ENCODE measurements around the gene DRC7.
"Not testable (repeated sequence)": the region's sequence is repeated elsewhere in the genome, so short reads cannot be mapped to it uniquely, and the experiment has no call there.

The DRC7 gene

DNA sequence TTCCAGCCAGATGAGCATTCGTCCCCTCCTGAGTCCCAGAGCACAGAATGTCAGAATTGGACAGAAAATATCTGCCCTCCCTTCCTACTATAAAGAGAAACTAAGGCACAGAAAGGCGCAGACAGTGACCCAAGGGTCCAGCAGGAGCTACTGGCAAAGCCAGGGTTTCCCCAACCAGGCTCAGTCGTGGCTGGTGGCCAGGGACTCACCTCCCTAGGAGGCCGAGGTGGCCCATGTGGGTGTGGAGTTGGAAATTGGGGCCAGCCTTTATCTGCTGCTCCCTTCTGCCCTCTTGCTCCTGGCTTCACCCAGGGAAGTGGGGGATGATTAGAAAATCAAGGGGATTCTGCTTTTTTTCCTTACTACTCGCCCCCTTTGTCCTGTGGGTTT, 1.1 kb downstream of the DRC7 start:
- DNase-seq: no peak

DNA sequence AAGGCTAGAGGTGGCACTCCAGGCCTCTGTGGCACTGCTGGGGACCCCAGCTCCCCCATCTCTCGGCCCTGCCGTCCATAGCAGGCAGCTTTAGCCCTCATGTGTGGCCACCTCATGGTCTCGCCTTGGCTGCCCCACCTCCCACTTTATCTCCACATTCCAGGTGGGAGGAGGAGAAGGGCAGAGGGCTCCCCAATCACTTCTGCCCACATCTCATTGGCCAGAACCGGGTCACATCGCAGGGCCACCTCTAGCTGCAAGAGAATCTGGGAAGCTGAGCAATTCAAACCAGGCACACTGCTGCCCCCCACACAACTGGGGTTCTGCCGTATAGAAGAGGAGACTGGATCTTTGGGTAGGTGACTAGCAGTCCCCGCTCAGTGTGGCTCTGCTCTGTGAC, 1.6 kb downstream of the DRC7 start:
- DNase-seq: no peak

DNA sequence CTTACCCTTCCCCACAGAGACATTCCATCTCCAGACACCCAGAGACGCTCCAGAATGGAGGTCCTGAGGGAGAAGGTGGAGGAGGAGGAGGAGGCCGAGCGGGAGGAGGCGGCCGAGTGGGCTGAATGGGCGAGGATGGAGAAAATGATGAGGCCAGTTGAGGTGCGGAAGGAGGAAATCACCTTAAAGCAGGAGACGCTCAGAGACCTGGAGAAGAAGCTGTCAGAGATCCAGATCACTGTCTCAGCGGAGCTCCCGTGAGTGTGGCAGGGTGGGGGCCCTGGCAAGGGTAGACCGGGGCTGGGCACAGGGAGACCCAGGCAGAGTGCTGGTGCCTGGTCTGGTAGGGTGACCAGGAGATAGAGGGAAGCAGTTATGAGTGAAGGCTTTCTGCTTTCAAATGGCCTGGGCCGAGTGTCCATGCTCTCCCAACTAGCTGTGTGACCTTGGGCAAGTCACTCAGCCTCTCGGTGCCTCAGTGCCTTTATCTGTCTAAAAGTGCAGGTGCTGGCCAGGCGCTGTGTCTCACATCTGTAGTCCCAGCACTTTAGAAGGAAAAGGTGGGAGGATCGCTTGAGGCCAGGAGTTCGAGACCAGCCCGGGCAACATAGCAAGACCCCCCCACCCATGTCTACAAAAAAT, 3.4 kb downstream of the DRC7 start:
- DNase-seq: no peak

DNA sequence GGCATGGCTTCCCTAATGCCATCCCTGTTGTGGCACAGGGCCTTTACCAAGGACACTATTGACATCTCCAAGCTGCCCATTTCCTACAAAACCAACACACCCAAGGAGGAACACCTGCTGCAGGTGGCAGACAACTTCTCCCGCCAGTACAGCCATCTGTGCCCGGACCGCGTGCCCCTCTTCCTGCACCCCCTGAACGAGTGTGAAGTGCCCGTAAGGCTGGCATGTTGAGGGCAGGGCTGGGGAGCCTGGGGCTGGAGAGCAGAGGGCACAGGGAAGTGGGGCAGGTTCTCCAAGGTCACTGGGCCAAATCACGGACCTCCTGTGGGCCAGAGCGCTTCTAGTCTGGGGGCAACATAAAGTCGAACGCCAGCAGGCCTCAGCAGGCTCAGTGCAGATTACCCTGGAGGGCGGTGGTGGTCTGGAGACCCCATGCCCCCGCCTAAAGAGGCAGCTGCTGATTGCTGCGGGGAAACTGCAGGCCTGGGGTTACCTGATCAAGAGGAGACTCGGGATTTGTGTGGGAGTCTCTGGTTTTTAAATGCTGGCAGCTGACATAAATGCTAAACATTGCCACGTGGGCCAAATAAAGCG, 4.3 kb downstream of the DRC7 start:
- DNase-seq: no peak

DNA sequence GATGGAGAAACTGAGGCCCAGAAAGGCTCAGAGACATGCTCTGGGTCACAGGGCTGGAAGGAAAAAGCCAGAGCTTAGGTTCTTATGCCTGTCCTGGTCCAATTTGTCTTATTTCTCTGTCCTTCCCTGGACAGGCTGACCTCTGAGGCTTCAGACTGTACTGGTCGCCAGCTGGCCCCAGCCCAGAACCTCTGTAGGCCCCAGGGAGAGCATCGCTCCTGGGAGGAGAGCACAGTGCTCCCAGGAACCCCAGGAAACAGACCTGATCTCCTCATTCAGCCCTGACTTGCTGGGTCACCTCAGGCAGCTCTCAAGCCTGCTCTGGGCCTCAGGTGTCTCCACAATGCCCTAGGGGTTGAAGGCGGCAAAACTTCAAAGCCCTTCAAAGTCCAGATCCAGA, 4.9 kb downstream of the DRC7 start:
- no peak for DNase-seq

DNA sequence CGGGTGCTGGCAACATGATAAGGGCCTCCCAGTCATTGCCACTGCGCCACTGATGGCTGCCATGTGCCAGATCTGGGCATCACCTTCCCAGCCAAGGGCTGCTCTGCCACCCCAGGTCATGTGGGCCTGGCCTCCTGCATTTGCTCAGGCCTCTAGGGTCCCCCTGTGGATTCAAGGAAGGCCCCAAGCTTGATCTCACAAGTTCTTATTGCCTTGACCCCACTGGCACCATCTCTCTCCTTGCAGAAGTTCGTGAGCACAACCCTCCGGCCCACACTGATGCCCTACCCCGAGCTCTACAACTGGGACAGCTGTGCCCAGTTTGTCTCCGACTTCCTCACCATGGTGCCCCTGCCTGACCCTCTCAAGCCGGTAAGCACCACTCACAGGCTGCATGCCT, 5.3 kb downstream of the DRC7 start:
- DNase-seq: no peak

DNA sequence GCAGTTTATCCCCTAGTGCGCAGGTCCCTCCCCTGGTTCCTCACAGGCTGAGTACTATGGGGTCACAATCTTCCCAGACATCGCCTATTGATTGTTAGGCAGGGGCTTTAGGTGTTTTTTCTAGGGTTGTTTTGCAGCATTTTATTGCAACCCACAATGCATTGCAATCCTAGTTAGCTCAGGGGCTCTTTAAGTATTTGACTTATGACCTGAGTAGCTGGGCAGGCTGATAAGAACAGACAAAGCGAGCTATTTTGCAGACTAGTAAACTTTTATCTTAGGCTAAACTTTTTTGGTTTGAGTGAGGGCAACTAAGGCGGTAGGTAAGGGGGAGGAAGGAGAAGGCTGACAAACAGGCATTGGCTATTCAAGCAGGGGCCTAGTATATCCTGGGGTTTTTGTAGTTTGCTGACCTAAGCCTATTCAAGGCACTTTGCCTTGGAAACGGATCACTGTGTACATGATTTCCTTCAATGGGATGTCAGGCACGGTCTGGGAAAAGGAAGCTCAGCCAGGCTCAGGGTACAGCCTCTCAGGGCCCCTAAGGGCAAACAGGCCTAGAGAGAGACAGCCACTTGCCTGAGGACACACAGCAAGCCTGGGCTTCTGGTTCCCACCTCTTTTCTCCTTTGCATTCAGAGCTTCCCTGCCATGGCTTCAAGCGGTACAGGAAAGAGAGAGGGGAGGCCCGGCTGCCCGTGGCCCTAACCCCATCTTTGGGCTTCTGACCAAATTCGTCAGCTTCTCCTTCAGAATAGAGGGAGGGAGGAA, 6.4 kb downstream of the DRC7 start:
- no peak for DNase-seq

DNA sequence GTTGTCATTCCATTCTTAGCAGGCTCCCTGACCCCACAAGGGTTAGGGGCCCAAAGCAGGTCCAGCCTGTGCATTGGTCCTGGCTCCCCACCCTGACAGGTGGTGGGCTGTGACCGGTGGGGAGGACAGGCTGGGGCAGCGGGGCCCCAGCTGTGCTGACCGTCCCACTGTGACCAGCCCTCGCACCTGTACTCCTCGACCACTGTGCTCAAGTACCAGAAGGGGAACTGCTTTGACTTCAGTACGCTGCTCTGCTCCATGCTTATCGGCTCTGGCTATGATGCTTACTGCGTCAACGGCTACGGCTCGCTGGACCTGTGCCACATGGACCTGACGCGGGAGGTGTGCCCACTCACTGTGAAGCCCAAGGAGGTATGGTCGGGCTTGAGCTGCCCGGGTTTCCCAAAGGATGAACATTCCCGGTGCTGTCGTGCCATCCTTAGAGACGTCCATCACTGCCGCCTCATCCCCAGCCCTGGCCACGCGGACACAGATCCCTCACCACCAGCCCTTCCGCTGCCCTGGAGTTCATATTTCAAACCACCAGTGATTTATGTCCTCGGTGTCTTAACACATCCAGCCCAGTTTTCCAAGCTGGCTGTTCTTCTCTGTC, 7.3 kb downstream of the DRC7 start:
- DNase-seq: no peak

DNA sequence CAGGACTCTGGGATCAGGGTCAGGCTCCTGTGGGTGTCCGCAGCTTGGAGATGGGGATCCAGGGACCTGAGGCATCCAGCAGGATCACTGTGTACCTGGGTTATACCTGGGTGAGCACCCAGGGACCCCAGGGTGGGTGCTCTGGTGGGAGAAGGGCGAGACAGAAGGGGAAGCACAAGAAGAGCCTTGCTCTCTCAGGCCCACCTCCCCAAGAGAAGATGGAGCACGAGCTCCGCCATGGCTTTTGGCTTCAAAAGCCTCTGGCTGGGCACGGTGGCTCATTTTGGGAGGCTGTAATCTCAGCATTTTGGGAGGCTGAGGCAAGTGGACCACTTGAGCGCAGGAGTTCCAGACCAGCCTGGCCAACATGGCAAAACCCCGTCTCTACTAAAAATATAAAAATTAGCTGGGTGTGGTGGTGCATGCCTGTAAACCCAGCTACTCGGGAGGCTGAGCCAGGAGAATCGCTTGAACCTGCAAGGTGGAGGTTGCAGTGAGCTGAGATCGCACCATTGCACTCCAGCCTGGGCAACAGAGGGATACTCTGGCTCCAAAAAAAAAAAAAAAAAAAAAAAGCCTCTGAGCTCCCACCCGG, 8.9 kb downstream of the DRC7 start:
- no peak for DNase-seq

DNA sequence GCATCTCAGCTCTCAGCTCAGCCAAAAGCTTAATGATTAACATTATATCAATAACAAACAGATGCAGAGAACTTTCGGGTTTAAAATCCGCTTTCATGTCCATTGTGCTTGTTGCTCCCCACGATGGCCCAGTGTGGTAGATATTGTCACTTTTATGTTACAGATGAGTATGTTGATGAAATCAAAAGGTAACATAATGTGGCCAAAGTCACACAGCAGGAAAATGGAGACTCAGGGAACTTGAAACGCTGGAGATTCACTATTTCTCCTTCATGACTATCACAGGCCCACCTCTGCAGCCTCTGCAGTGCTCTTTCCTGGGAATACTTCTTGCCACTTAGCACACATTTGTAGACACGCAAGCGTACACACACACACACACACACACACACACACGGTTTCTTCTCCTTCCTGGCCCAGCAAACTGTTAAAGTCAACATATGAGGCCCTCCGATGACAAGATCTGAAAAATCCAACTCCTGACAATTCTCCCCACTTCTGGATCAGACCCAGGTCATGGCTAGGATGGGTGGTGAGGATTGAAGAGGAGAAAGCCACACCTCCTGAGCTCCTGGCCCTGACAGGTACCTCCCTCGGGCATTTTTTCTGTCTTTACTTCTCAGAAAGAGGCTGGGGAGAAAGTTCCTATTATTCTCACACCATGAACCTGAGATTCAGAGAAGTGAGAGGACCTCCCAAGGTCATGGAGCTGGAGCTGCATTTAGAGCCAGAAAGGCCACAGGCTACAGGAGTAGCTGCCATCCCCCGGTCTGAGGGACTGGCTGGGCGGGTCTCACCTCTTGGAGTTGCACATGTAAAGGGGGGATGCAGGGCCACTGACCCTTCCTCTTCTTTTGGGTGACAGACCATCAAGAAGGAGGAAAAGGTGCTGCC, 9.7 kb downstream of the DRC7 start:
- no peak for DNase-seq

DNA sequence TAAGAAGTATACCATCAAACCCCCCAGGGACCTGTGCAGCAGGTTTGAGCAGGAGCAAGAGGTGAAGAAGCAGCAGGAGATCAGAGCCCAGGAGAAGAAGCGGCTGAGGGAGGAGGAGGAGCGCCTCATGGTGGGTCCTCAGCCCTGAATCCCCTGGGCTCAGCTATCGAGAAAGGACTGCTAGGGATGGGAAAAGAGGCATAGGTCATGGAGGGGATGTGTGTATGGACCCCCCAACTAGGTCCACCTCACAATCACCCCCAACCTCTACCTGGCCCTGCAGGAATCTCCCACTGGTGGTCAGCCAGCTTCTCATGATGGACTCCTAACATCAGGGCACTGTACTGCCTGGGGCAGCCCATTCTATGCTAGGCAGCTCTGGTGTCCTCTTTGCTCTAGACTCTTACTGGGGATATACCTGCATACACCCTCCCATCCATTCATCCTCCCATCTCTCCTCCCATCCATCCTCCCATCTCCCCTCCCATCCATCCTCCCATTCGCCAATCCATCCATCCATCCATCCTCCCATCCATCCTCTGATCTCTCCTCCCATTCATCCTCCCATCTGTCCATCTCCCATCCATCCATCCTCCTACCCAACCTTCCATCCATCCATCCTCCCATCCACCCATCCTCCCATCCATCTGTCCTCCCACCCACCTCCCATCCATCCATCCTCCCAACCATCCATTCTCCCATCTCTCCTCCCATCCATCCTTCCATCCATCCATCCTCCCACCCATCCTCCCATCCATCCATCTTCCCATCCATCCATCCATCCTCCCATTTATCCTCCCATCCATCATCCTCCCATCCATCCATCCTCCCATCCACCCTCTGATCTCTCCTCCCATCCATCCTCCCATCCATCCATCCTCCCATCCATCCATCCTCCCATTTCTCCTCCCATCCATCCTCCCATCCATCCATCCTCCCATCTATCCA, 10.6 kb downstream of the DRC7 start:
- DNase-seq: no peak

DNA sequence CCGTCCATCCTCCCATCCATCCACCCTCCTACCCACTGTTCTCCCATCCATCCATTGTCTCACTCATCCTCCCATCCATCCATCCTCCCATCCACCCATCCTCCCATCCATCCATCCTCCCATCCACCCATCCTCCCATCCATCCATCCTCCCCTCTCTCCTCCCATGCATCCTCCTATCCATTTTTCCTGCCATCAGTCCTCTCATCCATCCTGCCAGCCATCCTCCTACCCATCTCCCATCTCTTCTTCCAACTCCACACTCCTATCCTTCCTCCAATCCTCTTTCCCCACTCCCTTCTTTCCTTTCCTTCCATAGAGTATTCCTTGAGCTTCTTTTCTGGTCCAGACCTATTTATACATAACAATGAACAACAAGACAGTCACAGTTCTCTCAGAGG, 12.1 kb downstream of the DRC7 start:
- DNase-seq: no peak

DNA sequence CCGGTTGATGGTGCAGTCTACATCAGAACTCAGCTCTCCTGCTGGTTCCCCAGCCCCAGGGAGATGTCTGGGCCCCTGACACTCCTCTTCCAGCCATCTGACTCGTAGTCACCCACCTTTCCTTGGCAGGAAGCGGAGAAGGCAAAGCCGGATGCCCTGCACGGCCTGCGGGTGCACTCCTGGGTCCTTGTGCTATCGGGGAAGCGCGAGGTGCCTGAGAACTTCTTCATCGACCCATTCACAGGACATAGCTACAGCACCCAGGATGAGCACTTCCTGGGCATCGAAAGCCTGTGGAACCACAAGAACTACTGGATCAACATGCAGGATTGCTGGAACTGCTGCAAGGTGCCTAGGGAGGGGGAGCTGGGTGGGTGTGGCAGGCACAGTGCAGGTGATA, 12.7 kb downstream of the DRC7 start:
- no peak for DNase-seq

DNA sequence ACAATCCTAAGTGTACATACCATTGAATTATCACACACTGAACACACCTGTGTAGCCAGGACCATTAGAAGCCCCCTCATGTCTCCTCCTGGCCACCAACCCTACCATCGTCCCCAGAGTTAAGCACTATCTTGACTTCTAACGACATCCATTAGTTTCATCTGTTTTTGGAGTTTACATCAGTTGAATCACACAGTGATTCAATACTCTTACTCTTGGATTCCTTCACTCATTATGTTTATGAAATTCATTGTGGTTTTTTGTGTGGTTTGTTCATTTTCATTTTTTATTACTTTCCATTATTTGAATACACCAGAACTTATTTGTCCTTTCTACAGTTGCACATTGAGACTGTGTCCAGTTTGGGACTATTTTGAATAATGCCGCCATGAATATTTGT, 13.6 kb downstream of the DRC7 start:
- no peak for DNase-seq

DNA sequence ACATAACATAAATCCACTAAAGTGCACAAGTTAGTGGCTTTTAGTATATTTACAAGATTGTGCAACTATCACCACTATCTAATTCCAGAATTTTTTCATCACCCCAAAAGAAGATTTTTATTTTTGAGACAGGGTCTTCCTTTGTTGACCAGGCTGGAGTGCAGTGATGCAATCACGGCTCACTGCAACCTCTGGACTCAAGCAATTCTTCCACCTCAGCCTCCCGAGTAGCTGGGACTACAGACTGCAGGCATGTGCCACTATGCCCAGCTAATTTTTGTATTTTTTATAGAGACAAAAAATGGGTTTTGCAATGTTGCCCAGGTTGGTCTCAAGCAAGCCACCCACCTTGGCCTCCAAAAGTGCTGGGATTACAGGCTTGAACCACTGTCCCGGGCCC, 15.1 kb downstream of the DRC7 start:
- DNase-seq: no peak

DNA sequence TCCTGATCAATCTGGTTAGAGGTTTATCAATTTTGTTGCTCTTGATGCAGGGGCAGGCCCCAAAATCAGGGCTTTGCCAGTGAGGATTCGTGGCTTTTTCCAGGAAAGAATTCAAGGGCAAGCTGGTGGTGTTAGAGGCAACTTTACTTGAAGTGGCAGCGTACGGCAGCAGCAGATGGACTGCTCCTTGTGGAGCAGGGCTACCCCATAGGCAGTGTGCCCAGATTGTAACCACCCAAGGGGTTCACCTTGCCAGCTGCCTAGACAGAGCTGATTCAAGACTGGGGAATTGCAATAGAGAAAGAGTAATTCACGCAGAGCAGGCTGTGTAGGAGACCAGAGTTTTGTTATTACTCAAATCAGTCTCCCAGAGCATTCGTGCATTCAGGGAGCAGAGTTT, 16.7 kb downstream of the DRC7 start:
- DNase-seq: no peak

DNA sequence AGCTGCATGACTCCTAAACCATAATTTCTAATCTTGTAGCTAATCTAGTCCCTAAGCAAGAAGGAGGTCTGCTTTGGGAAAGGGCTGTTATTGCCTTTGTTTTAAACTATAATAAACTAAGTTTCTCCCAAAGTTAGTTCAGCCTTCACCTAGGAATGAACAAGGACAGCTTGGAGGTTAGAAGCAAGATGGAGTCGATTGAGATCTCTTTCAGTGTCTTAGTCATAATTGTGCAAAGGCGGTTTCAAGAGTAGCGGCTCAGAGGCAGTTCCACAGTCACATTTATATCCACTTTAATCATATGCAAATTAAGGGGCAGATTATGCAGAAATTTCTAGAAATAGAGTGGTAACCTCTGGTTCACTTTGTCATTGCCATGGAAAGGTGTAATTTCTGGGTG, 17.4 kb downstream of the DRC7 start:
- no peak for DNase-seq

DNA sequence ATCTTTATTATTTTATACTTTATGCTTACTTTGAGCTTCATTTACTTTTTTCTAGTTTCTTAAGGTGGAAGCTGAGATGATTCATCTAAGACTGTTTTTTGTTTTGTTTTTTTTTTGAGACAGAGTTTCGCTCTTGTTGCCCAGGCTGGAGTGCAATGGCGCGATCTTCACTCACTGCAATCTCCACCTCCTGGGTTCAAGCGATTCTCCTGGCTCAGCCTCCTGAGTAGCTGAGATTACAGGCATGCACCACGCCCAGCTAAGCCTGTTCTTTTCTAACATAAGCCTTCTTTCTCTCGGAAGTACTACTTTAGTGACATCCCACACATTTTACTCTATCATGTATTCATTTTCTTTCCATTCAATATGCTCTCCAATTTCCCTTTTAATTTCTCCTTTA, 18.0 kb downstream of the DRC7 start:
- not testable (repeated sequence) for DNase-seq

DNA sequence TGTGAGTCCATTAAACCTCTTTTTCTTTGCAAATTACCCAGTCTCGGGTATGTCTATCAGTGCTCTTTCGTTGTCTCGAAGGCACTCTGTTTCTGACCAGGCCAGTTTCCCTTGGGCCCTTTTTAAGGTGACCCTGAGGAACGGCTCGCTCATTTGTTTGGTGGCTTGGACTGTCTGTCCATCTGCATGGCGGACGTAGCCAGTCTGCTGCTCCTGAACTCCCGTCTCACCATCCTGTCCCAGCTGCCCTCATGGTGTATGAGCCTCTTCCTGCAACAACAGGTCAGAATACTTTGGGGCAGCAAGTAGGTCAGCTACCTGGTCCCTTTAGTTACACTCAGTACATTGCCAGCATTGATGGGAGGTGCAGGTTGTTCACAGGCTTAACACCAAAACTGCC, 19.0 kb downstream of the DRC7 start:
- no peak for DNase-seq

DNA sequence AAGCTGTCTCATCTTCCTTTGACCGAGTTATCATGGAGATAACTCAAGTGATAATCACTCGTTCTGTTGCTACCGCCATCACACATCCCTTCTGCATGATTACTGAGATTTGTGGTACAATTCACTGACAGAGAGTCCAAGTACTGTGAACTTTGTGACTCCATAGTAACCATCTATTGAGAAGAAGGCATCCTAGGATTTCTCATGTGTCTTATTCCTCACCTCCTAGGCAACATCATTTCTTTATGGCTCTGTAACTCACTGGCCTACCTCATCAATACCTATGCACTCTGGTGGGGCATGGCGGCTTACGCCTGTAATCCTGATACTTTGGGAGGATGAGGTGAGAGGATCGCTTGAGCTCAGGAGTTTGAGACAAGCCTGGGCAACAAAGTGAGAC, 19.4 kb downstream of the DRC7 start:
- no peak for DNase-seq

DNA sequence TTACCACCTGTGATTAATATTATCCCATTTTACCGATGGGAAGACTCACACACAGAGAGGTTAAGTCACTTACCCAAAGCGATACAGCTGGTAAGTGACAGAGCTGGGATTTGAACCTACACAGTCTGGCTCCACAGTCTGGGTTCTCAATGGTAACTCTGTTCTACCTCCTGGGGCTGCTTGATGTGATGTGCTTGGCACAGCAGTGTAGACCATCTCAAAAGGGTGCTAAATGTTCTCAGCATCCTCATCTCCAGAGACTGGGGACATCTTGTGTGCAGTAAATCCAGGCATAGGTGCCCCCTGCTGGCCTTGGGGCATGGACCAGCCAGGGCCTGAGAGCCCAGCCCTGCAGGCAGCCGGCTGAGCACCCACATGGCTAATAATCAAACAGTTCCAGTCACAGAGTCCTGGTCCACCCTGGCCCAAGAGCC, 25.6 kb downstream of the DRC7 start:
- DNase-seq: peak; percentile 43
